CD4-positive, alpha-beta T cell treated with Interleukin-17A for 1 hour (primary cell): Measurements from ENCODE around the gene ZNF283.

Experiments
- DNase-seq: peaks from one replicate; pipeline ENCODE4 v3.0.0-alpha.2; 2020

ZNF283 gene

DNA sequence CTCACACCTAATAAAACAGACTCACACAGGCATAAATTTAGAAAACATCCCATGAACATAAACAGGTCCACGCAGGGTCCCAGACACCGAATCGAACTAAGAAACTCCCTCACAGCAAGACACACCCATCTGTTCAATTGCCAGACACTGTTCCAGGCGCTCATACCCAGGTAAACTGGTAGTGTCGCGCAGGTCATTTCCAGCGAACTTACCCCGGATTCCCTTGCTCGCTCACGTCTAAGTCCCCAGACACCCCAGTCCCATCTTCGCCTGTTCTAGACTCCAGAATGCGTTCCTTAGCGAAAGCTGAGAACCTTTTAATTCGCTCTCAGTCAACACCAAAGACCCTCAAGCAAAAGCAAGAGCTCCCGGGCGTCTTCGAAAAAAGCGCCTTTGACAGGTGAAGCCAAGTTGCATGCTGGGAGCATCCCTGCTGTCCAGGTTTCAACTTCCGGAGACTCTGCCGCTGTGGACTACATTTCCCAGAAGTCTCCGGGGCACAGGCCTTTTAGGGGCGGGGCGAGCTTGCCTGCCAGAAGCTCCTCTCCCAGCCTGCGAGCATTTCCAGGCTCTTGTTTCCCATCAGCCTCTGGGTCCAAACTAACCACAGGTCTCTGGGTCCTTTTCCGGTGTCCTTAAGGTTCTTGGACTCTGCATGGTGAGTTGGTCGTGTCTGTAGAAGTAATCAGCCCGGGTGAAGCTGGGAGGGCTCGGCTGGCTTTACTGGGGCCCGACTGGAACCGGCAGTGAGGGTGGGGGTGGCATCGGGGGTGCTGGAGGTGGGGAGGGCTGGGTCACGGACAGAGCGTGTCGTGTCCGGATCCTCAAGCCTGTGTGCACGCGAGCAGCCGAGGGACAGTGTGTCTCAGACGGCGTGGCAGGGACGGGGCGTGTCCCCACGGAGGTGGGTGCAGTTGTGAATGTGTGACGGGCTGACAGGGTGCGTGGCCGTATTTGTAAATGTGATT, at the start of gene ZNF283:
Gene ZNF283 (plus strand): TSS at position 535 of the 968 bp plus-strand sequence. CDS start 6,184 bp downstream, outside the sequence.
- DNase-seq = peak; percentile 90

DNA sequence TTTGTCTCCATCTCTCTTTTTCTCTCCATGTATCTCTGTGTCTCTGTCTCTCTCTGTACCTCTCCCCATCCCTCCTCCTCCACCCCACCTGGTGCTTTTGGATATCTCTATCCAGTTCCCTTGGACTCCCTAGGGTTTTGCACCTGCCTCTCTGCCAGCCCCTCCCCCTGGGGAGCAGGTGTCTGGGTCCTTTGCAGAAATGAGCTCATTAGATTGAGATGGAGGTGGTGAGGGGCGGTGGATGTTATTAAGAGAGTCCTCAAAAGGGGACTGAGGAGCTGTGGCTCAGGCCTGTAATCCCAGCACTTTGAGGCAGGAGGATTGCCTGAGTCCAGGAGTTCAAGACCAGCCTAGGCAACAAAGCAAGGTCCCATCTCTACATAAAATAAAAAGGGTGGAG, 48.5 kb upstream of the ZNF283 start:
- no peak for DNase-seq

- no peak for DNase-seq
These were observed 47.8 kb upstream of the ZNF283 start for GRCh38 chr19:43779147-43779819.

- DNase-seq = peak; percentile 34
These were observed 47.3 kb upstream of the ZNF283 start for GRCh38 chr19:43779820-43780219.

- peak; percentile 72 for DNase-seq
These were observed 46.2 kb upstream of the ZNF283 start, which contains the start of gene KCNN4 for GRCh38 chr19:43780706-43781525. KCNN4 (minus strand) TSS chr19:43780973; CDS start chr19:43780861, 112 bp downstream.

GRCh38 chr19:43781630-43782310, 45.4 kb upstream of the ZNF283 start:
- DNase-seq = no peak

DNA sequence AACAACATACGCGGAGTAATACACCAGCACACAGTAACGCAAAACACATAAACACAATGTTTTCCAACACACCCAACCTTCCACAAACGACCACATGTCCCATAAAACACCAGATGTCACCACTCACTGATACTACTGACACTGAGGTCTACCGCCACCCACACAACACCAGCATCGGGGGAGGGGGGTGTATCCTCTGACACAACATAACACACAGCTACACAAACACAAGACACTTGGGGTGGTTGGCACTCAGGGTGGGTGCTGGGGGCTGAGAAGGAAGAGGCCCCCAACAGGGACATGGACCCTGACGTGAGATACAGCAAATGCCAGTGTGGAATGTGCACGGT, 44.8 kb upstream of the ZNF283 start:
- peak; percentile 29 for DNase-seq

GRCh38 chr19:43782689-43783231, 44.4 kb upstream of the ZNF283 start:
- DNase-seq = peak; percentile 37

- DNase-seq = no peak
These were observed 43.5 kb upstream of the ZNF283 start for GRCh38 chr19:43783636-43784035.

GRCh38 chr19:43784241-43784980, 42.7 kb upstream of the ZNF283 start:
- peak; percentile 57 for DNase-seq

DNA sequence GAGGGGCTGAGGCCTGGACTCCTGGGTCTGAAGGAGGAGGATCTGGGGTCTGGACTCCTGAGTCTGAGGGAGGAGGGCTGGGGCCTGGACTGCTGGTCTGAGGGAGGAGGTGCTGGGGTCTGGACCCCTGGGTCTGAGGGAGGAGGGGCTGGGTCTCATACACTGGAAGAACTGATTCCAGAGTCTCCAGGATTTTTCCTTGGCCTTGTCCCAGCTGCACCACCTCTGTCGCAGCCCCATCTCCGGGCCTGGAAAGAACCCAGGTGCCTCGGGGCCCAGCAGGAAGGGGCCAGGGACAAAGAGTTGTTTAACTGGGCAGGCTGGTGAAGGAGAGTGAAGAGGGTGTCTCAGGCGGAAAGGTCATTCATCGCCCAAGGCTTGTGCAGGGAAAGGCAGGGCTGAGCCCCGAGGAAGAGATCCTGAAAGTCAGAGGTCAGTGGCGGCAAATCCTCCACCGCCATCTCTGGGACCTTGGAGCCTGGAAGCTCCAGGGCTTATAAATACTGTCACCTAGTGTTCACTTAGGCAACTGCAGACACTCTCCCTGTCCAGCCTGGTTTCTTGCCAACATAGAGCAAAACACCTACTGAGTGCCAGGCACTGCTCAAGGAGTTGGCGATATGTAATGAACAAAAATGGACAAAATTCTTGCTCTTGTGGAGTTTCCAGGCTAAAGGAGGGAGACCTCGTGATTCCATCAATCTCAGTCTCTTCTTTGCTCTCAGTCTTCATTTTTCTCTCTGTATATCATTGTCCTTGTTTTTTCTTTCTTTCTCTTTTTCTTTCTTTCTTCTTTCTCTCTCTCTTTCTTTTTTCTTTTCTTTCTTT, 41.9 kb upstream of the ZNF283 start:
- DNase-seq = peak; percentile 82

DNA sequence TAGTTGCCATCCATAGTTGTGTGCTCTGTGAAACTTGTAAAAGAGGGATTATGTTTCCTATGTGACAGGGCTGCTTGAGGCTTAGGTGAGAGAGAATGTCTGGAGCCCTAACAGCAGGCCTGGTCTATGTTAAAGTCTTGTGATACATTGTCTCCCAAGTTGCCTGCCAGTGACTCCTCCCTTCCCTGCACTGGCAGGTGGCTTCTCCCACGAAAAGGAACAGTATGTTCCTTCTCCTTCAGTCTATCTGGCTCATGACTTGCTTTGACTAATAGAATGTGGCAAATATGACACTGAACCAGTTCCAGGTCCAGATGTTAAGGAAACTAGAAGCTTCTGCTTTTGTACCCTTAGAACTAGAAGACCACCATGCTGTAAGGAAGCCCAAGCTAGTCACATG, 40.5 kb upstream of the ZNF283 start:
- no peak for DNase-seq

DNA sequence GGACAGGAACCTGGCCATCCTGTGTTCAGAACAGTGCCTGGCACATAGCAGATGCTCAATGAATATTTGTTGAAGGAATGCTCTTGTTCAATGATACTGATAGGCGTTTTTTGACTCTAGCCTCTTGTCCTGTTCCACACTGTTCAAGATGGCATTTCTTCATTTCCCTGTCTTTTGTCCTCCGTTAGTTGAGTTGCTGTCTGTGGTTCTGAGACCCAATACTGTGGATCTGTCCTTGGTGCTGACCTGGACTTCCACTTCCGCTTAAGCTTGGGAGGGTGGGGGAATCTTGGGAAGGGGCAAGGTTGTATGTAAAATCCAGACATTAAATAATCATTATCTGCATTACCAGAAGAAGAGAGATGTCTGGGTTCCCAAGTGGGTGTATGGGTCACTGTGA, 38.1 kb upstream of the ZNF283 start:
- no peak for DNase-seq

- no peak for DNase-seq
These were observed 36.5 kb upstream of the ZNF283 start for GRCh38 chr19:43790587-43790986.

DNA sequence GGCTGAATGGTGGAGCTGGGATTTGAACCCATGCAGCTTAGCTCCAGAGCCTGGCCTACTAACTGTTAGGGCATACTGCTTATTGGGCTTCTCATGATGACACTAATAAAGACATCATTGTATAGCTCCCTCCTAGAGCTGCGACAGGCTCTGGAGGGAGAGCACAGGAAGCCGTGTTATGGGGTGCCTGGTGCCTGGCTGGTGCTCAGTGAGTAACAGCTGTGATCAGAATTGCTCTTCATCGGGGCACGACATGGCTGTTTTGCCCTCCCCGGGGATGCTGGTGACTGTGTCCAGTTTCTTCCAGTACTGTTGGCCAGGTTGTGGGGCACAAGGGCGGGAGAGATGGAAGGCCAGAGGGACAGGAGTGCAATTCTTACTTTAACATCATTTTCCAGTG, 30.0 kb upstream of the ZNF283 start:
- DNase-seq = no peak

- no peak for DNase-seq
These were observed 29.6 kb upstream of the ZNF283 start for GRCh38 chr19:43797556-43797955.

DNA sequence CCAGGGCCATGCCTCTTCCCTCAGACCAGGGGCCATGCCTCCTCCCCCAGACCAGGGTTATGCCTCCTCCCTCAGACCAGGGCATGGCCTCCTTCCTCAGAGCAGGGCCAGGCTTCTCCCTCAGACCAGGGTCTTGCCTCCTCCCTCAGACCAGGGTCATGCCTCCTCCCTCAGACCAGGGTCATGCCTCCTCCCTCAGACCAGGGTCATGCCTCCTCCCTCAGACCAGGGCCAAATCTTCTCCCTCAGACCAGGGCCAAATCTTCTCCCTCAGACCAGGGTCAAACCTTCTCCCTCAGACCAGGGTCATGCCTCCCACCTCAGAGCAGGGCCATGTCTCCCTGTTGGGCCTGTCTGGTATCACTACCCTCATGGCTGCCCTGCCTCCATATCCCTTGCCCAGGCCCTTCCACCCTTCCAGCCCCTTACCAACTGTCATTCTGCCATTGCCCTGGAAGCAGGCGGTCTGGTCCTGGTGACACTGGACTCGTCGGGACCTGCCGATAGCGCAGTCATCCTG, 29.0 kb upstream of the ZNF283 start:
- DNase-seq = no peak

DNA sequence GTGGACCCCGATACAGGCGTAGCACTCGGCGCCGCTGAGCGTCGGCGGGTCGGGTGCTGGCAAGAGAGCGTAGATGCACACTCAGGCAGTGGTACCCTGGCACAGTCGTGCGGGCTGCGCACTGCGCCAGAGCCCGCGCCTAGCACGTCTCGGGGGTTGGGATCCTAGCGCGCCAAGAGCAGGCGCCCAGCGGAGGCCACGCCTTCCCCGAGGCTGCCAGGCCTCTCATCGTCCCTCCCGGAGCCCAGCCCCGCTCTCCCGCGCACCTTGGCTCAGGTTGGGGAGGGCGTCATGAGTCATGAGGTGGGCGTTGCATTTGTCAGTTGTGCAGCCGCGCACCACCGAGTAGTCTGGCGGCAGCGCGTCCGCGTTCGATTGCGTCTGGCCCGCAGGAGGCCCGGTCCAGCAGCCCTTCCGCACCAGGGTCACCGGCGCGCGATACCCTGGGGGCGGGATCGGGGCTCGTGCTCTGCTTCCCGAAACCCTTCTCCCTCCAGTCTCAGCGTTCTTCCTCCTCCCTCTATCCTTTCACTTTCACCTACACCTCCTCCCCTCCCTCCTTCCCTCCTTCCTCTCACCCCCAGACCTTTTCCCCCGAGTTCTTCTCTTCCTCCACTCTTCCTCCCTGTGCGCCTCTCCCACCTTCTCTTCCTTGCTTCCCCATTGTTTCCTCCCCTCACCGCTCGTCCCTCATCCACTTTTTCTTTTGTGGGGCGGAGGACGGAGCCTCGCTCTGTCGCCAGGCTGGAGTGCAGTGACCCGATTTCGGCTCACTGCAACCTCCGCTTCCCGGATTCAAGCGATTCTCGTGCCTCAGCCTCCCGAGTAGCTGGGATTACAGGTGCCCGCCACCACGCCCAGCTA, 28.3 kb upstream of the ZNF283 start:
- peak; percentile 47 for DNase-seq

- no peak for DNase-seq
These were observed 27.5 kb upstream of the ZNF283 start for GRCh38 chr19:43799502-43800142.
